Measurements from ENCODE around the gene DACH1. TPM values are rescaled to one million over a fixed set of nuclear protein-coding genes. Genes with fewer than 3 reads are reported as not detected.

DACH1 gene
- total and polyA plus RNA-seq, 3 experiments from 2014 or later: not detected

GRCh38 chr13:71617265-71617664 lies 249.7 kb downstream of the DACH1 start:
- Histone ChIP-seq H3K4me1 (ENCODE audit: insufficient read depth, low read length) (no peaks in the 10 kb centered on the region), H3K36me3 (ENCODE audit: insufficient read depth, low read length) (no peaks in the 10 kb centered on the region), H3K4me3 (ENCODE audit: low read length) (no peak overlapping the region), H3K27ac (ENCODE audit: low read depth, low read length) (no peak overlapping the region), H3K9me3 (ENCODE audit: low read length) (no peaks in the 10 kb centered on the region), H3K27me3 (ENCODE audit: insufficient read depth, low read length, poor library complexity, severe bottlenecking) (no peaks in the 10 kb centered on the region)
- no peak for DNase-seq
- no peaks in the 10 kb centered on the region for H3K36me3 Mint-ChIP-seq
- H3K4me3 Mint-ChIP-seq: no peak overlapping the region
- no peak overlapping the region for H3K27ac Mint-ChIP-seq
- peaks cover 0 to 19% (median 5%) of the 10 kb centered on the region in 5 donors for H3K9me3 Mint-ChIP-seq
- ChIA-PET POLR2A (no interaction called here), CTCF (no interaction called here)
- no peaks in the 10 kb centered on the region for H3K27me3 Mint-ChIP-seq
- no peaks in the 10 kb centered on the region for H3K4me1 Mint-ChIP-seq

GRCh38 chr13:71613066-71613745 lies 253.8 kb downstream of the DACH1 start:
- Mint-ChIP-seq H3K9me3 (peaks cover 2 to 22% (median 5%) of the 10 kb centered on the region in 5 donors), H3K4me3 (no peak overlapping the region), H3K27ac (no peak overlapping the region), H3K4me1 (no peaks in the 10 kb centered on the region), H3K27me3 (no peaks in the 10 kb centered on the region), H3K36me3 (no peaks in the 10 kb centered on the region)
- no peak for DNase-seq
- Histone ChIP-seq H3K4me1 (ENCODE audit: insufficient read depth, low read length) (no peaks in the 10 kb centered on the region), H3K27ac (ENCODE audit: low read depth, low read length) (no peak overlapping the region), H3K9me3 (ENCODE audit: low read length) (no peaks in the 10 kb centered on the region), H3K36me3 (ENCODE audit: insufficient read depth, low read length) (no peaks in the 10 kb centered on the region), H3K27me3 (ENCODE audit: insufficient read depth, low read length, poor library complexity, severe bottlenecking) (no peaks in the 10 kb centered on the region), H3K4me3 (ENCODE audit: low read length) (no peak overlapping the region)
- ChIA-PET POLR2A (no interaction called here), CTCF (no interaction called here)

- H3K27ac ChIP-seq (ENCODE audit: low read depth, low read length): no peak overlapping the region
- H3K9me3 ChIP-seq (ENCODE audit: low read length): no peaks in the 10 kb centered on the region
- H3K4me3 ChIP-seq (ENCODE audit: low read length): no peak overlapping the region
- Mint-ChIP-seq H3K4me1 (no peaks in the 10 kb centered on the region), H3K9me3 (peaks cover 2 to 22% (median 5%) of the 10 kb centered on the region in 5 donors), H3K4me3 (no peak overlapping the region), H3K27me3 (no peaks in the 10 kb centered on the region), H3K36me3 (no peaks in the 10 kb centered on the region), H3K27ac (no peak overlapping the region)
- no peaks in the 10 kb centered on the region for H3K4me1 ChIP-seq (ENCODE audit: insufficient read depth, low read length)
- H3K27me3 ChIP-seq (ENCODE audit: insufficient read depth, low read length, poor library complexity, severe bottlenecking): no peaks in the 10 kb centered on the region
- H3K36me3 ChIP-seq (ENCODE audit: insufficient read depth, low read length): no peaks in the 10 kb centered on the region
- CTCF ChIA-PET: no interaction called here
- no peak for DNase-seq
- POLR2A ChIA-PET: no interaction called here
These were observed 255.7 kb downstream of the DACH1 start for GRCh38 chr13:71611292-71611691.

GRCh38 chr13:71610876-71611275 lies 256.1 kb downstream of the DACH1 start:
- H3K27ac Mint-ChIP-seq: no peak overlapping the region
- no peaks in the 10 kb centered on the region for H3K36me3 Mint-ChIP-seq
- no peak overlapping the region for H3K4me3 ChIP-seq (ENCODE audit: low read length)
- ChIA-PET CTCF (no interaction called here), POLR2A (no interaction called here)
- H3K9me3 Mint-ChIP-seq: peaks cover 2 to 22% (median 5%) of the 10 kb centered on the region in 5 donors
- no peak overlapping the region for H3K4me3 Mint-ChIP-seq
- no peak overlapping the region for H3K27ac ChIP-seq (ENCODE audit: low read depth, low read length)
- no peaks in the 10 kb centered on the region for H3K4me1 ChIP-seq (ENCODE audit: insufficient read depth, low read length)
- no peaks in the 10 kb centered on the region for H3K9me3 ChIP-seq (ENCODE audit: low read length)
- H3K36me3 ChIP-seq (ENCODE audit: insufficient read depth, low read length): no peaks in the 10 kb centered on the region
- H3K27me3 Mint-ChIP-seq: no peaks in the 10 kb centered on the region
- no peaks in the 10 kb centered on the region for H3K4me1 Mint-ChIP-seq
- no peaks in the 10 kb centered on the region for H3K27me3 ChIP-seq (ENCODE audit: insufficient read depth, low read length, poor library complexity, severe bottlenecking)
- DNase-seq: no peak

DNA sequence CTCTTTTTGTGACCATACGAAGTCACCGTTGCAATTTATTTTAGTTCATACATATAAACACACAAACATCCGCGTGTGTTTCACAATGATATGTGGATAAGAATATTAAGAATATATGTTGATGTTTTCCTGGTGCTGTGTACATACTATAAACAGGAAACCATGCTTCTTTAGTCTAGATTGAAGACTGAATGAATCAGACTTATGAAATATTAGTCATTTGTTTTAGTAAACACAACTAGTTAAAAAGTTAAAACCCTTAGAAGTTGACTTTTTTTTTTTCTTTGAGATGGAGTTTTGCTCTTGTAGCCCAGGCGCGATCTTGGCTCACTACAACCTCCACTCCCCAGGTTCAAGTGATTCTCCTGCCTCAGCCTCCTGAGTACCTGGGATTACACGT lies 257.7 kb downstream of the DACH1 start:
- Mint-ChIP-seq H3K27me3 (no peaks in the 10 kb centered on the region), H3K36me3 (no peaks in the 10 kb centered on the region)
- CTCF ChIA-PET: no interaction called here

GRCh38 chr13:71607575-71607974 lies 259.4 kb downstream of the DACH1 start:
- Mint-ChIP-seq H3K27me3 (no peaks in the 10 kb centered on the region), H3K27ac (no peak overlapping the region), H3K4me3 (no peak overlapping the region), H3K9me3 (peaks cover 0 to 9% (median 0%) of the 10 kb centered on the region in 5 donors), H3K4me1 (no peaks in the 10 kb centered on the region), H3K36me3 (no peaks in the 10 kb centered on the region)
- H3K36me3 ChIP-seq (ENCODE audit: insufficient read depth, low read length): no peaks in the 10 kb centered on the region
- H3K4me1 ChIP-seq (ENCODE audit: insufficient read depth, low read length): no peaks in the 10 kb centered on the region
- CTCF ChIA-PET: no interaction called here
- POLR2A ChIA-PET: no interaction called here
- H3K27me3 ChIP-seq (ENCODE audit: insufficient read depth, low read length, poor library complexity, severe bottlenecking): no peaks in the 10 kb centered on the region
- no peak overlapping the region for H3K4me3 ChIP-seq (ENCODE audit: low read length)
- no peak overlapping the region for H3K27ac ChIP-seq (ENCODE audit: low read depth, low read length)
- no peaks in the 10 kb centered on the region for H3K9me3 ChIP-seq (ENCODE audit: low read length)
- no peak for DNase-seq

More for the DNA sequence above, 257.7 kb downstream of the DACH1 start:
- H3K27ac Mint-ChIP-seq: no peak overlapping the region
- H3K9me3 Mint-ChIP-seq: peaks cover 2 to 18% (median 5%) of the 10 kb centered on the region in 5 donors
- Histone ChIP-seq H3K9me3 (ENCODE audit: low read length) (no peaks in the 10 kb centered on the region), H3K4me1 (ENCODE audit: insufficient read depth, low read length) (no peaks in the 10 kb centered on the region), H3K27me3 (ENCODE audit: insufficient read depth, low read length, poor library complexity, severe bottlenecking) (no peaks in the 10 kb centered on the region), H3K27ac (ENCODE audit: low read depth, low read length) (no peak overlapping the region), H3K4me3 (ENCODE audit: low read length) (no peak overlapping the region), H3K36me3 (ENCODE audit: insufficient read depth, low read length) (no peaks in the 10 kb centered on the region)
- H3K4me1 Mint-ChIP-seq: no peaks in the 10 kb centered on the region
- POLR2A ChIA-PET: no interaction called here
- no peak overlapping the region for H3K4me3 Mint-ChIP-seq
- DNase-seq: no peak

- ChIA-PET POLR2A (no interaction called here), CTCF (no interaction called here)
- Mint-ChIP-seq H3K27ac (no peak overlapping the region), H3K27me3 (no peaks in the 10 kb centered on the region), H3K9me3 (peaks cover 0 to 12% (median 2%) of the 10 kb centered on the region in 5 donors), H3K4me3 (no peak overlapping the region), H3K4me1 (no peaks in the 10 kb centered on the region), H3K36me3 (no peaks in the 10 kb centered on the region)
- H3K4me3 ChIP-seq (ENCODE audit: low read length): no peak overlapping the region
- H3K36me3 ChIP-seq (ENCODE audit: insufficient read depth, low read length): no peaks in the 10 kb centered on the region
- no peak overlapping the region for H3K27ac ChIP-seq (ENCODE audit: low read depth, low read length)
- H3K4me1 ChIP-seq (ENCODE audit: insufficient read depth, low read length): no peaks in the 10 kb centered on the region
- H3K9me3 ChIP-seq (ENCODE audit: low read length): no peaks in the 10 kb centered on the region
- H3K27me3 ChIP-seq (ENCODE audit: insufficient read depth, low read length, poor library complexity, severe bottlenecking): no peaks in the 10 kb centered on the region
- DNase-seq: no peak
These were observed 260.2 kb downstream of the DACH1 start for GRCh38 chr13:71606818-71607217.

- no peak for DNase-seq
- no peak overlapping the region for H3K4me3 ChIP-seq (ENCODE audit: low read length)
- Mint-ChIP-seq H3K27me3 (no peaks in the 10 kb centered on the region), H3K4me1 (no peaks in the 10 kb centered on the region), H3K36me3 (no peaks in the 10 kb centered on the region), H3K4me3 (no peak overlapping the region), H3K9me3 (peaks cover 0 to 14% (median 2%) of the 10 kb centered on the region in 5 donors), H3K27ac (no peak overlapping the region)
- no peak overlapping the region for H3K27ac ChIP-seq (ENCODE audit: low read depth, low read length)
- no peaks in the 10 kb centered on the region for H3K4me1 ChIP-seq (ENCODE audit: insufficient read depth, low read length)
- CTCF ChIA-PET: no interaction called here
- POLR2A ChIA-PET: no interaction called here
- H3K36me3 ChIP-seq (ENCODE audit: insufficient read depth, low read length): no peaks in the 10 kb centered on the region
- no peaks in the 10 kb centered on the region for H3K9me3 ChIP-seq (ENCODE audit: low read length)
- no peaks in the 10 kb centered on the region for H3K27me3 ChIP-seq (ENCODE audit: insufficient read depth, low read length, poor library complexity, severe bottlenecking)
These were observed 261.3 kb downstream of the DACH1 start for GRCh38 chr13:71605744-71606143.

All from CD8-positive, alpha-beta memory T cell (primary cell).